PC-3 (cell line): ENCODE data around the gene CNN1.

ENCODE experiments used
- CTCF ChIP-seq: fragments of 300-600 bp; sonication (generic); conservative IDR thresholded peaks from 2 replicates; pipeline ENCODE4 v1.5.1; 2017; ENCODE audit warnings: antibody characterized with exemption, low read depth, mild to moderate bottlenecking, low read length
- EZH2phosphoT487 ChIP-seq: fragments of 300-600 bp; sonication (generic); IDR thresholded peaks from 2 replicates; pipeline ENCODE4 v1.6.1; 2018; ENCODE audit warnings: mild to moderate bottlenecking, antibody characterized with exemption, low read length, borderline replicate concordance

- no peak for TF ChIP-seq CTCF
- TF ChIP-seq EZH2phosphoT487, result no peak
Measured at GRCh38 chr19:11550265-11550664, 11.6 kb downstream of the CNN1 start.
